A204.1 (cell line): ENCODE measurements around the gene CNDP1.
A peak's percentile ranks its signal among the peaks of the same experiment; 100 is the strongest.

Experiments used
- FAIRE-seq: peaks from 2 replicates; lab custom pipeline; 2012; peaks lifted over from hg19 to GRCh38; lab: Jason Lieb, UNC

Gene CNDP1

GRCh38 chr18:74587441-74587840 lies 53.1 kb downstream of the CNDP1 start:
- no peak for FAIRE-seq

DNA sequence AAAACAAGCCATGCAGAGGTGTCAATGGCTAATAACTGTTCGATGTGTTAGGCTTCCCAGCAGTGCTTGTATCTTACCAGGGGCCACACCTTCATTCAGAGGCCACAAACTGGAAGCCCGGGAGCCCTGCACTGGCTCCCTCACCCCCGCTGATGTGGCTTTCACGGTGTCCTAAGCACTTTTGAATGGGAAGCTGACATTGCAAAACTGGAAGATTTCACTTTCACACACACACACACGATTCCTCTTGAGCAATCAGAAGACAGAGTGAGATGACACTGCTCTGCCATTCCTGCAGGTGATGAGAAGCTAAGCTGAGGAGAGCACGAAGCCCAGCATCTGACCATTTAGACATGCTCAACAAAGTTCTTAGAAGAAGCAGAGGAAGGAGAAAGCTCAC lies 54.7 kb downstream of the CNDP1 start:
- FAIRE-seq = no peak

DNA sequence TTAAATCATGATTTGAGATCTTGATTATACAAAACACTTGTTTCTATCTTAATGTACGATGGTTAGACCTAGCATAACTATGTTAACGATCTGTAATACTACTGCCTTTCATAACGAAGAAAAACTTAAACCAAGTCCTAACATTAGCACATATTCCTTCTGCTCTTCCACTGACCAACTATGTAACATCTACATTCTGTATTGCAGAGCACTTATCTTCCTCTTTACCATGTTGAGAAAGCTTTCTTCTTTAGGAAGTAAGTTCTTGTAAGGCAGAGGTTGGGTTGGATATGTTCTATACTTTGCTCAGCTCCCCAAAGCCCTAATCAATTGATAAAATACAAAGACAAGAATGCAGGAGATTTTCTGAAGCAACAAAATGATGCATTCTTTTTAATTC lies 55.5 kb downstream of the CNDP1 start:
- FAIRE-seq = no peak

GRCh38 chr18:74590671-74591070 lies 56.4 kb downstream of the CNDP1 start:
- FAIRE-seq = no peak

DNA sequence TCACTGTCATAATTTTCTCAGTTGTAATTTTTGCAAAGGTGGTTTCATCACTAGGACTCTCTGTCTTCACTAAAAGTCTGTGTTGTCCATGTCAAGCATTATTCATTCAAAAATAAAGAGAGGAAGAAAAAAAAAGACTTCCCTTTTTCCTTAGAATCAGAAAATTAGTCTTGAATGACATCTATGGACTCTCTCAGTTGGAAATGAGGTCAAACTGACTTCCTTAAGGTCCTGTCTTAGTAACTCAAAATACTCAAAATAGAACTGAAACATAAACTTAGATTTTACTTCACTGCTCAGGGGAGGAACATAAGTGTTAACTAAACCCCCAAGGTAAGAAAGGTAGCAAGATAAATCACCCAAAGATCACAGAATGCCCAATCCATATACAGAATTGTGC lies 61.1 kb downstream of the CNDP1 start:
- no peak for FAIRE-seq

- FAIRE-seq = no peak
These were observed 62.8 kb downstream of the CNDP1 start for GRCh38 chr18:74597034-74597661.

DNA sequence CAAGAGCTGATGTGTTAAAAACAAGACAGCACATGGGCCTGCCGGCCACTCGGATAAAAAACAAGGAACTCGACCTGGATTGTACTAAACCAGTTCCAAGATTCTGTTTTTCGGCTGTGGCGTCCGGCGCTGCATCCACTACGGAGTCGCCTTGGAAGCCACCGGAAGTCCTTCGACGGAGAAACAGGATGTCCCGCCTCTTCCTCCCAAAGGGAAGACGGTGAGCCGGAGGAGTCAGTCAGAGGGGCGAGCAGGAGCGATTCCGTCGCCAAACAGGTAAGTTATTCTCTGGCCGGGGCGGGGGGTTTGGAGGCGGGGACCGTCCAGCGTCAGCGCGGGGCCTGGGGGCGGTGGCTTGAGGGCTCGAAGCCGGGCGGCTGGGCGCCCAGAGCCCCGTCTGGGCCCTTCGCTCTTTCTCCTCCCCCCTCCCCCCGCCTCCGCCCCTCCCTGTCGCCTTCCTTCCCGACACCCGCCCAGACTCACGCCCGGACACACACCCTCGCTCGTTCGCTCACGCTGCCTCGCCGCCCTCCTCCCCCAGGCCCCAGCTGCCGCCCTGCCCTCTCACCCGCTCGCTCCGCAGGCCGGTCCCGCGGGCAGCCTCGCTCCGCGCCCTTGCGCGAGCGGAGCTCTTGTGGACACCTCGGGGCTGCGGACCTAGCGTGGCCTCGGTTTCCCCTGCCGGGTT lies 63.5 kb downstream of the CNDP1 start, which contains the start of gene ZNF407:
ZNF407 (plus strand) TSS at position 209 of the 688 bp plus-strand sequence. CDS start 33,150 bp downstream, outside the sequence.
- FAIRE-seq = no peak

GRCh38 chr18:74598350-74599001 lies 64.2 kb downstream of the CNDP1 start:
- FAIRE-seq = no peak

DNA sequence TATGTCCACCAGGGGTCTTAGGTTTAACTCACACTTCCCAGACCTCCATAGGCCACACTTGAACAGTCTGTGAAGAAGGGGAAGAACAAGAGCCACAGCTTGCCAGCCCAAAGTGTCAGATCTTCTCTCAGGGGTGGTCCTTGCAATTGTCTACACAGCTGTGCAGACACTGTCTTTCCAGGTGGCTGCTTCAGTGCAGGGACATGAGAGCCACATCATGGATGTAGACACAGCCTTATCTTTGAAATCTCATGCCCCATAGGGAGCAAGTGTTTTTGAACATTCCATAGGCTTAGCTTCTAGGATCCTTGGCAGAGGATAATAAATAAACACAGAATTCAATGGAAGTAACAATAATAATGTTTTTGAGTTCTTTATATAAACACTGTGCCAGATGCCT lies 70.1 kb downstream of the CNDP1 start:
- no peak for FAIRE-seq

- no peak for FAIRE-seq
These were observed 70.5 kb downstream of the CNDP1 start for GRCh38 chr18:74604774-74605173.

DNA sequence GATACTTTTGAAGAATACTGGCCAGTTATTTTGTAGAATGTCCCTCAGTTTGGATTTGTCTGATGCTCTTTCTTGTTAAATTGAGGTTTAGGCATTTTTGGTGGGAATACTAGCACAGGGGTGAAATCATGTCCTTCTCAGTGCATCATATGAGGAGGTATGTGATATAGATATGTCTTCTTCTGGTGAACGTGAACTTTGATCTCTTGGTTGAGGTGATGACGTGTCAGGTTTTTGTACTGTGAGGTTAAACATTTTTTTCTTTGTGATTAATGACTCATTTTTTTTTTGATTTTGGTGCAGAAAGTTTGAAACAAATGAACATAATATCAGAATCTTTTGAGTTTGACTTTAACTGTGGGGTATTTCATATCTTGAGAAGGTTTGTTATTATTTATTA lies 74.4 kb downstream of the CNDP1 start:
- no peak for FAIRE-seq

- FAIRE-seq = no peak
These were observed 75.2 kb downstream of the CNDP1 start for GRCh38 chr18:74609535-74609934.

- FAIRE-seq = no peak
These were observed 75.8 kb downstream of the CNDP1 start for GRCh38 chr18:74610051-74610615.

- no peak for FAIRE-seq
These were observed 76.6 kb downstream of the CNDP1 start for GRCh38 chr18:74610860-74611259.

GRCh38 chr18:74611765-74612164 lies 77.5 kb downstream of the CNDP1 start:
- FAIRE-seq = no peak

DNA sequence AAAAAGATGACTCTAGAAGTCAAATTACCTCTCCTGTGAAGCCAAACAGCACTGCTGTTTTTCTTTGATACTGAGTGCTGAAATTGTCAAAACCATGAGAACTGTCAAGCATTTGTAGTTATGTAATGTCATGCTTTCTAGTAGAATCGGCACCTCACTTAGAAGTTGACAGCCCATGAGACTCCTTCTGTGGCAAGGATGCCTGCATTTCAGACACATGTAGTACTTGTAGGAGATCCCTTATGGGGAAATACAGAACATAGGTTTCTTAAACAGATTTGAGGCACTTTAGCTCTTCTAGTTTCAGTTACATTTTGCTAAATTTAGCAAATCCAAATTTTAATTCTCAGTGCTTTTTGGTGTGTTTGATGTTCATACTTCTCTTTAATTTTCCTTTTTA lies 79.1 kb downstream of the CNDP1 start:
- FAIRE-seq = no peak

- FAIRE-seq = no peak
These were observed 82.2 kb downstream of the CNDP1 start for GRCh38 chr18:74616494-74616893.

DNA sequence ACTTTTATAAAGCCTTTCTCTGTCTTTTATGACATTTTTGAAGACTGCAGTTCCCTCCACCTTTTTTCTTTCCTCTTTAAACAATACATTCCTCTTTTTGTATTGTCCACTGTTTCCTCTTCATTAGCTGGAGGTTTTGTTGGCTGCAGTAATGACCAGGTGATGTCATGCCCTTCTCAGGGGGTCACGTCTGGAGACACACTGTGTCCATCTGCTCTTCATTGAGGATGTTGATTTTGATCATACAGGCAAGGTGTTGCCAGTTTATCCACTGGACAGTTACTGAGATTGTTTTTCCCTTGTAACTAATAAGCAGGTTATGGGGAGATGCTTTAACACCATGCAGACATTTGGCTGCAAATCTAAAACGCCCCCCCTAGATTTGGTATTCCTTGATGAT lies 83.2 kb downstream of the CNDP1 start:
- no peak for FAIRE-seq

GRCh38 chr18:74622072-74622471 lies 87.8 kb downstream of the CNDP1 start:
- FAIRE-seq = no peak

DNA sequence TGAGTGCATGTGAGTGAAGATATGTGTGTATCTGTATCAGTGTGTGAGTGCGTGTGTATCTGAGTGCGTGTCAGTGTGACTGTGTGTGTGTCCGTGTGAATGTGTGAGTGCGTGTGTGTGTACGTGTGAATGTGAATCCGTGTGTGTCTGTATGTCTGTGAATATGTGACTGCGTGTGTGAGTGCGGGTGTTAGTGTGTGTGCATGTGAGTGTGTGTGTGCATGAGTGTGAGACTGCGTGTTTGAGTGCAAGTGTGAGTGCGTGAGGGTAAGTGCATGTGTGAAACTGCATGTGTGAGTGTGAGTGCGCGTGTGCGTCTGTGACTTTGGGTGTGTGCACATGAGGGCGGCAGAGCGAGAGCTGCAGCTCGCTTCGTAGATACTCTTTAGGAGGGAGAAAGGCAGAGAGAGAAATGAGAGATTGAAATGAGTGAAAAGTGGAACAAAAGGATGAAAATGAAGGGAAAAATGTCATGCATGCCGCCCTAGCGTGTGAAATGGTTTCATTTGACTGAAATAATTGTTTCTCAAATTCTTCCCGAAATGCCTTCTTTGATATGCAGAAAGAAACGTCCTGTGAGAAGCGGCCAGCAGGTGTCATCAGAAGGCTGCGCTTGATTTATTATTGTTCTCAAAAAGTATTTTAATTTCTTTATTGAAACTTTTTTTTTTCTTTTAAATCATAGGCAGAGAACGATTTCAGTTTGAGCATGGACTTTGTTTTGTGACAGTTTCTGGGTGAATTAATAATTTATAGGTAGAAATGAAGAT lies 88.9 kb downstream of the CNDP1 start:
- peak; percentile 56 for FAIRE-seq

DNA sequence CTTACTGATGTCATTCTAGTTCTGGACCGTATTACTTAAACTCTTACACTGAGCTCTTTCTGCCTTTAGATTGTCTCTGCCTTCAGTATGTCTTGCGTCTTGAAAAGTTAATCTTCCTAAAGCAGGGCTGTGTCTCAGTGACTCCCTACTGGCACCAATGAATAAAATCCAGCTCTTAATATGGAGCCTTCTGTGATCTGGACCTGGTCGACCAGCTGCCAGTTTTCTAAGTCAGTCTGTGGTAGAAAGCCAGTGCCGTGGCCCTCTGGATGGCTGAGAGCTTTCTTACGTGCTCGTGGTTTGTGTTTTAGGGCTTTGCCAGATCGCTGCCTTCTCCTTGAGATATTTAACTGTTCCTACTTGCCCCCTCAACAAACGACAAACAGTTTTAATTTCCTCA lies 90.2 kb downstream of the CNDP1 start:
- FAIRE-seq = no peak

- no peak for FAIRE-seq
These were observed 90.9 kb downstream of the CNDP1 start for GRCh38 chr18:74625157-74625556.
